OCI-LY1 (cell line): ENCODE data around the gene ITPRIPL2.

Source experiments
- H2AFZ ChIP-seq: fragments of 200-600 bp; sonication (generic), shearing (Covaris generic); 2 replicates; pipeline ENCODE4 v1.6.0; 2014; ENCODE audit warnings: antibody characterized with exemption, mild to moderate bottlenecking, low read length
- H3F3A ChIP-seq: fragments of 200-600 bp; sonication (generic), shearing (Covaris generic); 2 replicates; pipeline ENCODE4 v1.6.0; 2014; ENCODE audit warnings: mild to moderate bottlenecking, antibody characterized with exemption, low read length, moderate library complexity; ENCODE audit not compliant: insufficient read depth
- H3K27ac ChIP-seq: fragments of 200-600 bp; sonication (generic); 2 replicates; pipeline ENCODE4 v1.5.1; 2014; ENCODE audit warnings: low read length, mixed run types, mild to moderate bottlenecking, low read depth; ENCODE audit not compliant: poor library complexity, severe bottlenecking
- H3K27me3 ChIP-seq: fragments of 200-600 bp; sonication (generic); 2 replicates; pipeline ENCODE4 v1.6.0; 2014; ENCODE audit warnings: antibody characterized with exemption, mild to moderate bottlenecking, low read length, moderate library complexity; ENCODE audit not compliant: insufficient read depth
- H3K36me3 ChIP-seq: fragments of 200-600 bp; sonication (generic); 2 replicates; pipeline ENCODE4 v1.6.1; 2014; ENCODE audit warnings: mild to moderate bottlenecking, antibody characterized with exemption, low read length, moderate library complexity, mixed read lengths; ENCODE audit not compliant: insufficient read depth
- H3K4me1 ChIP-seq: fragments of 200-600 bp; sonication (generic); 2 replicates; pipeline ENCODE4 v1.5.1; 2014; ENCODE audit warnings: mild to moderate bottlenecking, low read length, moderate library complexity; ENCODE audit not compliant: insufficient read depth, severe bottlenecking
- H3K4me2 ChIP-seq: fragments of 200-600 bp; sonication (generic), shearing (Covaris generic); 2 replicates; pipeline ENCODE4 v1.6.1; 2014; ENCODE audit warnings: low read length
- H3K4me3 ChIP-seq: fragments of 200-600 bp; sonication (generic); 2 replicates; pipeline ENCODE4 v1.5.1; 2014; ENCODE audit warnings: low read length, low read depth, mild to moderate bottlenecking, mixed read lengths; ENCODE audit not compliant: poor library complexity, severe bottlenecking
- H3K79me2 ChIP-seq: fragments of 200-600 bp; shearing (Covaris generic); 2 replicates; pipeline ENCODE4 v1.6.1; 2016; ENCODE audit warnings: mixed run types, low read length, mixed read lengths; ENCODE audit not compliant: insufficient read depth
- H3K9ac ChIP-seq: fragments of 200-600 bp; sonication (generic), shearing (Covaris generic); 2 replicates; pipeline ENCODE4 v1.6.1; 2014; ENCODE audit warnings: mild to moderate bottlenecking, low read length, mixed read lengths
- H3K9me2 ChIP-seq: fragments of 200-600 bp; sonication (generic), shearing (Covaris generic); 2 replicates; pipeline ENCODE4 v1.6.1; 2014; ENCODE audit warnings: low read depth, mild to moderate bottlenecking, low read length, mixed read lengths
- H3K9me3 ChIP-seq: fragments of 200-600 bp; shearing (Covaris generic); 2 replicates; pipeline ENCODE4 v1.6.1; 2014; ENCODE audit warnings: low read length, mixed read lengths
- H4K20me1 ChIP-seq: fragments of 200-600 bp; sonication (generic), shearing (Covaris generic); 2 replicates; pipeline ENCODE4 v1.6.0; 2016; ENCODE audit warnings: mild to moderate bottlenecking, low read length; ENCODE audit not compliant: insufficient read depth
- CTCF ChIP-seq: fragments of 200-600 bp; sonication (generic), shearing (Covaris generic); IDR thresholded peaks from 2 replicates; pipeline ENCODE4 v1.5.1; 2017; ENCODE audit warnings: mild to moderate bottlenecking, antibody characterized with exemption, low read length, moderate library complexity, mixed read lengths
- EZH2 ChIP-seq: fragments of 200-600 bp; sonication (generic), shearing (Covaris generic); IDR thresholded peaks from 2 replicates; pipeline ENCODE4 v1.8.0; 2017; ENCODE audit warnings: borderline replicate concordance, mixed run types, mild to moderate bottlenecking, antibody characterized with exemption, low read length, moderate library complexity, mixed read lengths

Gene ITPRIPL2

GRCh38 chr16:19105131-19105530, 8.6 kb upstream of the ITPRIPL2 start:
- Histone ChIP-seq H2AFZ (no peak overlapping the region), H3K9me3 (no peaks in the 10 kb centered on the region), H3K79me2 (no peaks in the 10 kb centered on the region), H4K20me1 (no peaks in the 10 kb centered on the region), H3K9me2 (no peaks in the 10 kb centered on the region), H3K4me3 (no peak overlapping the region), H3K27ac (no peak overlapping the region), H3K27me3 (no peaks in the 10 kb centered on the region), H3K9ac (no peak overlapping the region), H3K4me2 (no peak overlapping the region), H3K4me1 (no peaks in the 10 kb centered on the region), H3K36me3 (no peaks in the 10 kb centered on the region), H3F3A (no peaks in the 10 kb centered on the region)
- TF ChIP-seq EZH2 (no peak), CTCF (no peak)

GRCh38 chr16:19105891-19106624, 7.7 kb upstream of the ITPRIPL2 start:
- Histone ChIP-seq H3K9ac (no peak overlapping the region), H3K27me3 (no peaks in the 10 kb centered on the region), H3K27ac (no peak overlapping the region), H3K79me2 (no peaks in the 10 kb centered on the region), H3K4me2 (no peak overlapping the region), H3K9me3 (no peaks in the 10 kb centered on the region), H3K9me2 (no peaks in the 10 kb centered on the region), H2AFZ (no peak overlapping the region), H3K36me3 (no peaks in the 10 kb centered on the region), H3K4me3 (no peak overlapping the region), H3F3A (no peaks in the 10 kb centered on the region), H4K20me1 (no peaks in the 10 kb centered on the region), H3K4me1 (no peaks in the 10 kb centered on the region)
- TF ChIP-seq EZH2 (no peak), CTCF (no peak)

- Histone ChIP-seq H3K4me2 (no peak overlapping the region), H3K4me3 (no peak overlapping the region), H3K27me3 (no peaks in the 10 kb centered on the region), H3K27ac (no peak overlapping the region), H3K9me3 (no peaks in the 10 kb centered on the region), H3K79me2 (no peaks in the 10 kb centered on the region), H4K20me1 (no peaks in the 10 kb centered on the region), H3K9ac (no peak overlapping the region), H3K9me2 (no peaks in the 10 kb centered on the region), H3F3A (no peaks in the 10 kb centered on the region), H3K36me3 (no peaks in the 10 kb centered on the region), H3K4me1 (no peaks in the 10 kb centered on the region), H2AFZ (no peak overlapping the region)
- TF ChIP-seq CTCF: no peak
- no peak for TF ChIP-seq EZH2
Observed at GRCh38 chr16:19106625-19107020, 7.1 kb upstream of the ITPRIPL2 start.
